Ascending aorta (tissue), 2 donors: ENCODE measurements around the gene PHOX2B. TPM values are rescaled to one million over a fixed set of nuclear protein-coding genes. Genes with fewer than 3 reads are reported as not detected.

ENCODE experiments used
- DNase-seq, 2 donors: peaks; one replicate each; pipeline ENCODE4 v3.0.0-alpha.2; 2019; ENCODE audit warnings: low spot score in 2 of 2
- H3K27ac ChIP-seq, 2 donors: fragments of 200-600 bp; sonication (generic); one replicate each; pipeline ENCODE4 v1.5.1; 2016 to 2017; ENCODE audit warnings: mild to moderate bottlenecking in 1 of 2
- H3K27me3 ChIP-seq: fragments of 200-600 bp; sonication (generic); one replicate; pipeline ENCODE4 v1.5.1; 2017
- H3K36me3 ChIP-seq, 2 donors: fragments of 200-600 bp; sonication (generic); one replicate each; pipeline ENCODE4 v1.5.1; 2016
- H3K4me1 ChIP-seq, 2 donors: fragments of 200-600 bp; sonication (generic); one replicate each; pipeline ENCODE4 v1.5.1; 2016 to 2017; ENCODE audit warnings: mild to moderate bottlenecking in 1 of 2
- H3K4me3 ChIP-seq, 2 donors: fragments of 200-600 bp; sonication (generic); one replicate each; pipeline ENCODE4 v1.5.1; 2016 to 2017; ENCODE audit warnings: mild to moderate bottlenecking in 1 of 2
- H3K9me3 ChIP-seq, 2 donors: fragments of 200-600 bp; sonication (generic); one replicate each; pipeline ENCODE4 v1.5.1; 2016
- CTCF ChIP-seq, 3 experiments: fragments of 200-600 bp in 2 of 3; fragments of 450-650 bp in 1 of 3; sonication (generic) in 2 of 3; IDR thresholded peaks; one replicate each; pipeline ENCODE4 v1.5.1; 2016 to 2019; ENCODE audit warnings: antibody characterized with exemption in 3 of 3, mild to moderate bottlenecking in 1 of 3, moderate library complexity in 1 of 3
- intact Hi-C: fragments of 100-400 bp; cut with DNase I; formaldehyde crosslinking; loops from one replicate; pipeline ENCODE4 v1.15.1; 2023
- total RNA-seq: library from RNA; depleted of rRNA; stranded (reverse); fragments of >200 nt; gene quantifications from one replicate; pipeline ENCODE4 v1.1.0, GENCODE V29; 2016

PHOX2B gene
- total RNA-seq, 1 donor from 2014 or later = not detected

DNA sequence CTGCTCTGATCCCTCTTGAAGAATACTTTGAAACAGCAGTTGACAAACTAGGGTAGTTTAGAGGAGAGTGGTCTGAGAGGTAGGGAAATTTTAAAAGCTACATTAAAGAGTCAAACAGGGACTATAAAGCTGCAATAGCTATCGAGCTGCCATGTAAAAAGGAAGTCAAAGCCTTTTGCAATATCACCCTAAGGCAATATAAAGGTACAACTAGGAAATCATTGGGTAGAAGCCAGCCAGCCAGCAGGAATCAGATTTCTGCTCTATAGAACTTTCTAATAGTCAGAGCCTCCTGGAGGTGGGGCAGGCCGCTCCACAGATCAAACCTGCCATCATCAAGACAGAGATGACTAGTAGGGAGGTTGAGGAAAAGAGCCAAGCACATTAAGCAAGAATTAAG, 15.2 kb upstream of the PHOX2B start:
- H3K36me3 ChIP-seq = no peaks in the 10 kb centered on the region
- intact Hi-C loops = no loop called here
- H3K4me3 ChIP-seq = no peak overlapping the region
- H3K27me3 ChIP-seq = no peaks in the 10 kb centered on the region
- no peak for TF ChIP-seq CTCF (IDR thresholded peaks at IDR 0.05)
- H3K27ac ChIP-seq = no peak overlapping the region
- H3K4me1 ChIP-seq = no peaks in the 10 kb centered on the region
- no peak for DNase-seq
- H3K9me3 ChIP-seq = no peaks in the 10 kb centered on the region

GRCh38 chr4:41758884-41759283, 10.4 kb upstream of the PHOX2B start:
- Histone ChIP-seq H3K27ac (no peak overlapping the region), H3K4me1 (no peaks in the 10 kb centered on the region), H3K27me3 (no peaks in the 10 kb centered on the region), H3K4me3 (no peak overlapping the region), H3K36me3 (no peaks in the 10 kb centered on the region), H3K9me3 (no peaks in the 10 kb centered on the region)
- no peak for DNase-seq
- intact Hi-C loops = no loop called here
- TF ChIP-seq CTCF (IDR thresholded peaks at IDR 0.05) = no peak

GRCh38 chr4:41757521-41758156, 9.1 kb upstream of the PHOX2B start:
- H3K9me3 ChIP-seq = no peaks in the 10 kb centered on the region
- H3K4me3 ChIP-seq = no peak overlapping the region
- no peak for TF ChIP-seq CTCF (IDR thresholded peaks at IDR 0.05)
- intact Hi-C loops = no loop called here
- no peak overlapping the region for H3K27ac ChIP-seq
- H3K27me3 ChIP-seq = no peaks in the 10 kb centered on the region
- H3K4me1 ChIP-seq = no peaks in the 10 kb centered on the region
- H3K36me3 ChIP-seq = no peaks in the 10 kb centered on the region
- DNase-seq = no peak

DNA sequence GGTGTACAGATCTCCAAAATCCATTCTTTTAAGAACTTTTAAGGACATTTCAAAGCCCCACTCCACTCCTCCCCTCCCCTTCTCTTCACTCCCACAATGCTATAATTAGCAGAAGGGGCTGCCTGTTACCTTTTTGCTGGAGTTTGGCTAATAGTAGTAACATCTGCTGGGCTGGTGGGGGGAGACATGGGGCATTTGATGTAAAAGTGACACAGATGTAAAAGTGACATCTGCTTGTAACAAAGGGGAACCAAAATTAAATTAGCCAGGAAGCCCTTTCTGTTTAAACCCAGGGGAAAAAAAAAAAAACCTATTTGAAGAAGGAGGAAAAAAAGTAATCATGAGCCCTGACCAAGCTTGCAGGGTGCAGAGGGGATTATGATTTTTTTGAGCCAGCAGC, 5.4 kb upstream of the PHOX2B start:
- Histone ChIP-seq H3K4me1 (no peaks in the 10 kb centered on the region), H3K36me3 (no peaks in the 10 kb centered on the region), H3K4me3 (no peak overlapping the region), H3K9me3 (no peaks in the 10 kb centered on the region), H3K27ac (no peak overlapping the region), H3K27me3 (no peaks in the 10 kb centered on the region)
- intact Hi-C loops = no loop called here
- TF ChIP-seq CTCF (IDR thresholded peaks at IDR 0.05) = no peak
- DNase-seq = no peak

DNA sequence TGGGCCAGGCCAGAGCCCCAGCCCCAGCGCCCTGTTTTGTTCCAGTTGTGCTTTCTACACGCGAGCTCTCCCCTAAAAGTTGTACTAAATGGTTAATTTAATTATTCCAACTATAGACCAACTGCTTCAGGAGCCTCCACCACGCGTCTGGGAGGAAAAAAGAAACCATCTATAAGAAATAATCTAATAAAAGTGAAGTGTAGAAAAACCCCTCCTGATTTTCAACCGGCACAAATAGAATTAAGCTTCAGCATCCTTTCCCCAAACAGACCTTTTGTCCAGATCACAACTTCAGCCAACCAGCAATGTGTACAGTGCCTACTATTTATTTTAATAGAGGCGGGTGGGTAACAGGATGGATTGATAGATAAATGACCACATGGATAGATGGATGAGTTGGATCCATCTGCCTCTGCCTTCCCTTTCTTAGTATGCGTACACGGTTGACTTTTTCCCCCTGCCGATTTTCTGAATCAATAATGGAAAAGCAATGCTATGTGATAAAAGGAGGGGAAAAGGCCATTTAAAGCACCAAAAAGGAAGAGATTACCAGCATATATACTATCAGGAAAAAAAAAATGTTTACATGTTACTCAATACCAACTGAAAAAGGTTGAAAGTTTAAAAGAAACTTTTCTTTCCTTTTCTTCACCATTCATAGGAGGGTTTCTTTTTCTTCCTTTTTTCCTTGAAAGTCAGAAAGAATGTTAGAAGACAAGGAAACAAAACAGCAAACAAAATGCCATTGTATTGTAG, 3.7 kb upstream of the PHOX2B start:
- no peak for TF ChIP-seq CTCF (IDR thresholded peaks at IDR 0.05)
- intact Hi-C loops = no loop called here
- Histone ChIP-seq H3K36me3 (no peaks in the 10 kb centered on the region), H3K27me3 (peaks cover 2% of the 10 kb centered on the region), H3K4me3 (no peak overlapping the region), H3K27ac (no peak overlapping the region), H3K9me3 (no peaks in the 10 kb centered on the region), H3K4me1 (no peaks in the 10 kb centered on the region)
- no peak for DNase-seq
